ENCODE measurements around the gene ARMC12. TPM values are rescaled to one million over a fixed set of nuclear protein-coding genes. Genes with fewer than 3 reads are reported as not detected.
"Not testable (repeated sequence)": the region's sequence is repeated elsewhere in the genome, so short reads cannot be mapped to it uniquely, and the experiment has no call there.

ARMC12 gene
- total RNA-seq (2014; rRNA removed; shearing (Covaris generic)), result 0.51 TPM in 1 of 2 replicates, not detected in the other

GRCh38 chr6:35736982-35737412, at the start of gene ARMC12:
TSS of gene ARMC12 (plus strand) at chr6:35737032. CDS start at chr6:35737109, 77 bp downstream.
- DNase-seq (ENCODE audit: low read depth), result no peak

GRCh38 chr6:35687658-35688604, 48.9 kb upstream of the ARMC12 start:
- DNase-seq (ENCODE audit: low read depth), result peak; percentile 73

GRCh38 chr6:35688605-35689322, 48.1 kb upstream of the ARMC12 start, which contains the start of gene FKBP5:
TSS of gene FKBP5 (minus strand) at chr6:35688915. CDS start at chr6:35642824, 46,091 bp downstream.
- peak; percentile 96 for DNase-seq (ENCODE audit: low read depth)

GRCh38 chr6:35690006-35690405, 46.8 kb upstream of the ARMC12 start:
- not testable (repeated sequence) for DNase-seq (ENCODE audit: low read depth)

- DNase-seq (ENCODE audit: low read depth), result no peak
Observed at GRCh38 chr6:35690484-35690883, 46.3 kb upstream of the ARMC12 start.

DNA sequence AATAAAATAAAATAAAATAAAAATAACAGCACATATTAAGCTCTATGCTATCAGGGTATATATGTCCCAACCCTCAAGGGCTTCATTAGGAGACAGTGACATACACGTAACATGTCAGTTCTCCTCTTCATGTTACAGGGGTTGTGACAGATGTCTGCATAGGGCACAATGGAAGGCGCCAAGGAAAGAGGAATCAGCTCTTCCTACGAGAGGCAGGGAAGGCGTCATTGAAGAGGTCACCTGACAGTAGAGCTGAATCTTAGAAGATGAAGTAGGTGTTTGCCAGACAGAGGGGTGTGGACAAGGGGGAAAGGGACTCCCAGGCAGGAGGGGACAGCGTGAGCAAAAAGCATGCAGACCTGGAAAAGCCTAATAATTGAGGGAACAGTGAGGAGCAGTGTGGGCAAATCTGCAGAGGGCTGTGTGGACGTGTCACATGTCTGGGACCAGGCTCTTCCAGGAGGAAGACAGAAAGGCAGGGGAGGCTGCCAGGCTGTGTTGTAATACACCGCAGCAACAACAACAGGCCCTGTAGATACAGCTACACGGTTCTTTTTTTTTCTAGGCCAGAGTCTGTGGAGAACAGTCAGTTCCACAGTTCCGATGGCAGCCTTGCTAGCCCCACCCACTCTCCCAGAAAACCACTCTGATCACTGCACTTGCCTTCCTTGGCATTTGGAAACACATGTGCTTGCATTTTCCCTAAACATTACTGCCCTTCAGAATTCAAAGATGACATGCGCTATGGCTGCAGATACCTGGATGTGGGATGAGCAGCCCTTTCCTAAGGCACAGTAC, 45.6 kb upstream of the ARMC12 start:
- DNase-seq (ENCODE audit: low read depth), result no peak

DNA sequence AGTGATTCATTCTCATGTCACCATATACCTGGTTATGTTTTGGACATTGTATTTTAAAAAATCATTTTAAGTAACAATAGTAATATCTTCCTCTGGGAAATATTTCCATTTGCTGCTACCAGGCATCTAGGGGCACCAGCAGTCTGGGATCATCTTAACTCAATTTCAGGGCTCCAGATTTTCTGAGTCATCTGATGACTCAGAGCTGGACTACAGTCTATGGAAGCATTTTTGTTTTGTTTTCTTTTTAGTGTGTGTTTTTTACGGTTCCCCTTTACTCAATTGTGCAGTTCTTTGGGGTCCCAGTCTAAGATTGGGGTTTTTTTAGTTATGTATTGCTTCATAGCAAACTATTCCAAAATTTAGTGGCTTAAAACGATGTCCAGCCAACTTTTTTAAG, 42.4 kb upstream of the ARMC12 start:
- peak; percentile 21 for DNase-seq (ENCODE audit: low read depth)

DNA sequence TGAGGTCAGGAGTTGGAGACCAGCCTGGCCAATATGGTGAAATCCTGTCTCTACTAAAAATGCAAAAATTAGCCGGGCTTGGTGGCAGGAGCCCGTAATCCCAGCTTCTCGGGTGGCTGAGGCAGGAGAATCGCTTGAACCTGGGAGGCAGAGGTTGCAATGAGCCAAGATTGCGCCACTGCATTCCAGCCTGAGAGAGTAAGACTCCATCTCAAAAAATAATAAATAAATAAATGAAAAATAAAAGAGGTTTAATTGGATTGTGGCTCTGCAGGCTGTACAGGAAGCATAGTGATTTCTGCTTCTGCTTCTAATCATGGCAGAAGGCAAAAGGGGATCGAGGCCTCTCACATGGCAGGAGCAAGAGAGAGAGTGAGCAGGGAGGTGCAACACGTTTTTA, 38.4 kb upstream of the ARMC12 start:
- DNase-seq (ENCODE audit: low read depth), result not testable (repeated sequence)

- no peak for DNase-seq (ENCODE audit: low read depth)
Observed at GRCh38 chr6:35698858-35699257, 38.0 kb upstream of the ARMC12 start.

DNA sequence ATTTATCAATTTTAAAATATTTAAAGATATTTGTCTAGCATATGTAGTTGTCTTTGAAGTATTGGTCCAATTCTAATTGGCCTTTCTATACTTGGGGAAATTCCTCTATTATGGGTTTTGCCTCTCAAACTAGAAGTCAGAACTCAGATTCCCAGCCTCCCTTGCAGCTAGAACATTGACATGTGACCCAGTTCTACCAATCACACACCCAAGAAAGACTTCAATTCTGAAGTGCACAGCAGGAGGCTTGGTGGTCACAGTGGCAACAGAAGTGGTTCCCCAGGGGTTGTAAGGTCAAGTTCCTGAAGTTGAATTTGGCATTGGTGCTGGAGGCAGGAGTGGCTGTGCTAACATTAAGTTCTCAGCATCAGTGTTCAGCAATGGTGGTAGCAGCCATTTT, 33.3 kb upstream of the ARMC12 start:
- no peak for DNase-seq (ENCODE audit: low read depth)

DNA sequence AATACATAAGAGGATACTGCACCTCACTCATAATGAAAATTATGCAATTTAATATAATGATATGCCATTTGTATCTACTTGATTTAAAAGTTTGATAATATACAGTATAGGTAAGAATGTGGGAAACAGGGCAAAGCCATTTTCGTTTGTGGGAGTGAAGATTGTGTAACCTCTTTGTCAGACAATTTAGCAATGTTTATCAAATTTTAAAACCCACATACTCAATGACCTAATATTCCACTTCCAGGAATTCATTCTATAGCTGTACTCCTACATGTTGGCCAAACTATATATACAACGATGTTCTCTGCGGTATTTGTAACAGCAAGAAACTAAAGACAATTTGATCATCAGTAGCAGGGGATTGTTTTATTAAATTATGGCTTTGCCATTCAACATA, 30.4 kb upstream of the ARMC12 start:
- DNase-seq (ENCODE audit: low read depth), result no peak

- no peak for DNase-seq (ENCODE audit: low read depth)
Observed at GRCh38 chr6:35707714-35708407, 29.0 kb upstream of the ARMC12 start.

GRCh38 chr6:35708585-35708984, 28.2 kb upstream of the ARMC12 start:
- no peak for DNase-seq (ENCODE audit: low read depth)

- no peak for DNase-seq (ENCODE audit: low read depth)
Observed at GRCh38 chr6:35710241-35710847, 26.5 kb upstream of the ARMC12 start.

GRCh38 chr6:35711731-35712130, 25.1 kb upstream of the ARMC12 start:
- DNase-seq (ENCODE audit: low read depth), result no peak

- DNase-seq (ENCODE audit: low read depth), result no peak
Observed at GRCh38 chr6:35713006-35713767, 23.6 kb upstream of the ARMC12 start.

DNA sequence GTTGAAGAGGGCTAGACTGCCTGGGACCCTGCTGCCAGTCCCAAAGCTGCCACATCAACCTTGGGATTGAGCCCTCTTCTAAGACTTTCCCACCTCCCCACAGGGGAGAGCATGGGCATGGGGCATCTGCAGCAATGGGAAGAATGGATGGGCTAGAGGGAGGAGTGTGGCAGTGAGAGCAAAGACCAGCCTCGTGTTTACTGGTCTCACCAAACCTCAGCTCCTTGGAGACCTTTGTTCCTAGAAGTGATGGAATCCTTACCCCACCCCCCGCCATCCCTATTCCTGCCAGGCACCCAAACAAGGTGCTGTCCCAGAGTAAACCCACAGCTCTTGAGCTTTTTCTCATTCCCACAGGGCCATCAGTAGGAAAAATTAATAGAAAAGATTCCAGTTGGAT, 20.0 kb upstream of the ARMC12 start:
- DNase-seq (ENCODE audit: low read depth), result no peak

DNA sequence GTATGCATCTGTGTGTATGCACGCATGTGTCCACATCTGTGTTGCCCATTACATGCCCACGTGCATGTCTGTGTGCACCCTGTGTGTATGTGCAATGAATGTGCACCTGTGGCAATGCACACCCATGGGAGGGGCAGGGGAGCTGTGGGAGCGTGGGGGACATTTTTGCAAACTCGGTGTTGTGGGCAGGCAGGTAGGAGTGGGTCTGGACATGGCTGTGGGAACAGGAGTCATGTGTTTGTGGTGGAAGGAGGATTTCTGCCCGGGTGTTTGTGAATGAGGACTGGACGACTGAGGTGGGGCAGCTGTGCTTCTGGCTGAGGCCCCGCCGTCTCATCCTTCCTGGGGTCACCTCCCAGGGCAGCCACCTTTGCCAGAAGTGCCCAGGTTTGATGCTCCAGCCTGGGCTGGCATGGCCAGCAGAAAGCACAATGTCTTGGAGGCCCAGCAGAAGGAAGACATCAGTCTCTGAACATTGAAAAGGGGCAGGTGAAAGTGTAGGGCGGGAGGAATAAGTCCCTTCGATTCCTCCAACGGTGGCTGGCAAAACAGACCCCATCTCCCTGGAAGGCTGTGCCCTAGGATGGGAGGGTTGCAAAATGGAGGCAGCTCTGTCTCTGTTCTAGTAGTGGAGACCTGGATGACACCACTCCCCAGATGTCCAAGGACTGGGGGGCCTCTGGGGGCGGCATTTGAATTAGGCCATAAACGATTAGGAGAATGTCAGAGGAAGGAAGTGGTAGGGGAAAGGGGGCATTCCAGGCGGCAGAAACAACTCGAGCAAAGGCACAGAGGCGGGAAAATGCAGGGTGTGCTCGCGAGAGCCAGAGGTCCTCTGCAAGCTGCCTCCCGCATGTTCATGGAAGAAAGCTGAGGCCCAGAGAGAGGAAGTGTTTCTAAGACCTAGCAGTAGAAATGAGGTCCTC, 19.1 kb upstream of the ARMC12 start:
- DNase-seq (ENCODE audit: low read depth), result no peak

GRCh38 chr6:35718375-35718736, 18.5 kb upstream of the ARMC12 start:
- DNase-seq (ENCODE audit: low read depth), result no peak
